GM19468 (cell line): ENCODE results near the gene RUVBL1.

Experiments used
- ATAC-seq: cut with Tn5 transposase; IDR thresholded peaks from one replicate; pipeline ENCODE4 v1.9.1; 2021; ENCODE audit warnings: mild to moderate bottlenecking, moderate library complexity, moderate number of reproducible peaks; ENCODE audit not compliant: unreplicated experiment; ENCODE audit errors: extremely low read depth

Gene RUVBL1

GRCh38 chr3:128143496-128143895 lies 19.9 kb upstream of the RUVBL1 start:
- ATAC-seq: no peak

GRCh38 chr3:128133273-128133883 lies 9.8 kb upstream of the RUVBL1 start:
- no peak for ATAC-seq

GRCh38 chr3:128131897-128132646 lies 8.5 kb upstream of the RUVBL1 start:
- ATAC-seq: no peak

GRCh38 chr3:128128251-128128650 lies 4.6 kb upstream of the RUVBL1 start:
- ATAC-seq: no peak

- ATAC-seq: no peak
Observed at GRCh38 chr3:128127236-128127635, 3.6 kb upstream of the RUVBL1 start.

GRCh38 chr3:128123156-128123537 lies 465 bp downstream of the RUVBL1 start:
- ATAC-seq: no peak

GRCh38 chr3:128122013-128122412 lies 1.6 kb downstream of the RUVBL1 start:
- ATAC-seq: no peak

- ATAC-seq: no peak
Observed at GRCh38 chr3:128113817-128114794, 9.5 kb downstream of the RUVBL1 start.

- no peak for ATAC-seq
Observed at GRCh38 chr3:128112357-128112968, 11.1 kb downstream of the RUVBL1 start.

GRCh38 chr3:128111147-128111546 lies 12.5 kb downstream of the RUVBL1 start:
- no peak for ATAC-seq

- no peak for ATAC-seq
Observed at GRCh38 chr3:128107834-128108233, 15.8 kb downstream of the RUVBL1 start.

- no peak for ATAC-seq
Observed at GRCh38 chr3:128103136-128103676, 20.4 kb downstream of the RUVBL1 start.

- ATAC-seq: no peak
Observed at GRCh38 chr3:128100638-128101037, 23.0 kb downstream of the RUVBL1 start.

GRCh38 chr3:128100161-128100560 lies 23.5 kb downstream of the RUVBL1 start:
- no peak for ATAC-seq

- ATAC-seq: no peak
Observed at GRCh38 chr3:128098234-128098633, 25.4 kb downstream of the RUVBL1 start.

GRCh38 chr3:128095222-128095703 lies 28.3 kb downstream of the RUVBL1 start:
- ATAC-seq: peak; percentile 78

GRCh38 chr3:128094295-128095151 lies 29.1 kb downstream of the RUVBL1 start:
- ATAC-seq: no peak

GRCh38 chr3:128091586-128091985 lies 32.0 kb downstream of the RUVBL1 start:
- no peak for ATAC-seq

- ATAC-seq: no peak
Observed at GRCh38 chr3:128089135-128089534, 34.5 kb downstream of the RUVBL1 start.
